Smooth muscle cell of the coronary artery (primary cell): ENCODE measurements around the gene CTDSP1. TPM values are rescaled to one million over a fixed set of nuclear protein-coding genes. Genes with fewer than 3 reads are reported as not detected.

Source experiments
- total RNA-seq: library from RNA; depleted of rRNA; stranded (reverse); fragments of >200 nt; gene quantifications from 2 replicates; pipeline ENCODE4 v1.2.3, GENCODE V29; 2014; ENCODE audit warnings: low replicate concordance

CTDSP1 gene, protein sequence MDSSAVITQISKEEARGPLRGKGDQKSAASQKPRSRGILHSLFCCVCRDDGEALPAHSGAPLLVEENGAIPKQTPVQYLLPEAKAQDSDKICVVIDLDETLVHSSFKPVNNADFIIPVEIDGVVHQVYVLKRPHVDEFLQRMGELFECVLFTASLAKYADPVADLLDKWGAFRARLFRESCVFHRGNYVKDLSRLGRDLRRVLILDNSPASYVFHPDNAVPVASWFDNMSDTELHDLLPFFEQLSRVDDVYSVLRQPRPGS
- total RNA-seq: 36.2 TPM in 2 replicates

GRCh38 chr2:218399391-218400166 lies at the start of gene CTDSP1:
TSS of gene CTDSP1 (plus strand) at chr2:218399868. CDS start at chr2:218400091, 223 bp downstream.

GRCh38 chr2:218381916-218382366 lies 17.7 kb upstream of the CTDSP1 start, which contains the start of gene SLC11A1:
TSS of gene SLC11A1 (plus strand) at chr2:218382273. CDS start at chr2:218382369, 96 bp downstream.

DNA sequence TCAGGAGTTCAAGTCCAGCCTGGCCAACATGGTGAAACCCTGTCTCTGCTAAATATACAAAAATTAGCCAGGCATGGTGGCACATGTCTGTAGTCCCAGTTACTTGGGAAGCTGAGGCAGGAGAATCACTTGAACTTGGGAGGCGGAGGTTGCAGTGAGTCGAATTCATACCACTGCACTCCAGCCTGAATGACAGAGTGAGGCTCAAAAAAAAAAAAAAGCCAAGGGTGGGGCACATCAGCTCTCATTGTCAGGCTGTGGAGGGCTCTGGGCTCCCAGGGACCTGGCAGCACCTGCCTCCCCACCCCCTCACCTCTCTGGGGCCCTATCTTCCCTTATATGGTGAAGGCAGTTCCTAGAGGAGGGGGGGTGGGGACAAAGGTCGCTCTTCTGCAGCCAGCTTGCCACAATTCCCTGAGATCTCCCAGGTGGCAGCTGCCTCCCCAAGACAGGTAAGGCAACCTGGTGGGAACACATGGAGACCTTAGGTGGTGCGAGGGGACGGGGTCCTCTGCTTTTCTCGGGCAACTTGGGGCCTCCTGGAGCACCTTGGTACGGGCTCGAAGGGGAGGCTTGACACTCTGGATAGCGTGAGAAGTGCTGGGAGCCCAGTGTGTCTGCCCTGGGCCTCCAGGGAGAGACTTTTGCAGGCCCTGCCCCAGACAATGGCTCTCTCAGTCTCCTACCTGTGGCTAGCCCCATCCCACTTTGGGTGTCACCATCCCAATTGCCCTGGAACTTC lies 19.2 kb downstream of the CTDSP1 start, which contains the start of gene VIL1:
Gene VIL1 (plus strand): TSS at position 407 of the 742 bp plus-strand sequence. CDS start 4,656 bp downstream, outside the sequence.

Other genes with a start within 250 kb of the CTDSP1 start
- gene CXCR1, start 232.9 kb upstream of the CTDSP1 start, total RNA-seq: not detected in 2 replicates
- 221 and 388 TPM in 2 replicates for gene ARPC2, start 182.7 kb upstream of the CTDSP1 start, total RNA-seq
- not detected in 2 replicates for gene GPBAR1, start 138.9 kb upstream of the CTDSP1 start, total RNA-seq
- 117 and 137 TPM in 2 replicates for gene AAMP, start 129.7 kb upstream of the CTDSP1 start, total RNA-seq
- 11.7 and 20.6 TPM in 2 replicates for gene PNKD, start 129.3 kb upstream of the CTDSP1 start, total RNA-seq
- 175 and 311 TPM in 2 replicates for gene TMBIM1, start 107.4 kb upstream of the CTDSP1 start, total RNA-seq
- gene CATIP, start 43.0 kb upstream of the CTDSP1 start, total RNA-seq: not detected in 2 replicates
- gene SLC11A1, start 17.6 kb upstream of the CTDSP1 start, total RNA-seq: 0.12 and 0.15 TPM in 2 replicates
- gene VIL1, start 19.3 kb downstream of the CTDSP1 start, total RNA-seq: under 0.01 TPM in 1 of 2 replicates, not detected in the other
- gene USP37, start 168.5 kb downstream of the CTDSP1 start, total RNA-seq: 7.3 and 7.7 TPM in 2 replicates
- 21.6 and 31.3 TPM in 2 replicates for gene CNOT9, start 169.0 kb downstream of the CTDSP1 start, total RNA-seq
- 2.9 and 4.0 TPM in 2 replicates for gene PLCD4, start 208.0 kb downstream of the CTDSP1 start, total RNA-seq